Measurements from ENCODE around the gene ZNHIT3.
A peak's percentile ranks its signal among the peaks of the same experiment; 100 is the strongest.

The ZNHIT3 gene

DNA sequence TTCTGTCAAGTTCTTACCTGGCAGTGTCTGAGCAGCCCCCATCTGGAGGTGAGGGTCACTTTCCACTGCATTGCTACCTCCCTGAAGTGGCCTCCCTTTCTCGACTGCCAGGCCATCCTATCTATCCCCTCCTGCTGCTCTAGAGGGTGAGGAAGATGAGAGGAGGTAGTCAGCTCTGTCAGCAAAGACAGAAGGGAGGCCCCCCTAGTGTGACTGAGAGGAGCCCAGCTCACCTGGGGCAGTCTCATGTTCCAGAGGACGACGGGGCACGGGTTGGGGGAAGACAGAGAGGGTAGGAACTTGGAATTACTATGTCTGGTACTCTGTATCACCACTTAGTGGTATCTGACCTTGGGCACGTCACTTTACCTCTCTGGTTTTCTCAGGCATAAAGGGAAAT lies 26.2 kb downstream of the ZNHIT3 start:
- DNase-seq (ENCODE audit: low spot score) = no peak

GRCh38 chr17:36514856-36515255 lies 28.4 kb downstream of the ZNHIT3 start:
- no peak for DNase-seq (ENCODE audit: low spot score)

- no peak for DNase-seq (ENCODE audit: low spot score)
Measured at GRCh38 chr17:36515837-36516236, 29.4 kb downstream of the ZNHIT3 start.

GRCh38 chr17:36523113-36523512 lies 36.6 kb downstream of the ZNHIT3 start:
- no peak for DNase-seq (ENCODE audit: low spot score)

GRCh38 chr17:36524428-36524876 lies 38.0 kb downstream of the ZNHIT3 start:
- no peak for DNase-seq (ENCODE audit: low spot score)

- no peak for DNase-seq (ENCODE audit: low spot score)
Measured at GRCh38 chr17:36525113-36525512, 38.6 kb downstream of the ZNHIT3 start.

DNA sequence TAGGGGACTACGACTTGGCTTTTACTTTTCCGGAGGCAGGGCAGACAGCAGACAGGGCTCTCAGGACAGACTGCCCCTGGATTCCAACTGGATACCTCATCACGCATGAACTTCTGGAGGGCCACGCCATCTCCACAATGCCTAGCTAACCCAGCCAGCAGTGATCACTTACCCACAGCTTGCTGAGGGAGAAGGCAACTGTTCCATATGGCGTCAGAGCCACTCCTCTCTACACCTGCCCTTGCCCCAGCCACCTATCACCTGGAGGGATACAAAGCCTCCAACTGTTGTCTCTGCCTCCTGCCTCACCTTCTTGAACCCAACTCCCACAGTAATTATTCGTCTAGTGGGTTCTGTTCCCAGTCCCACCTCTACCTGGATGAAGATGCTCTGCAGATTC lies 39.4 kb downstream of the ZNHIT3 start:
- no peak for DNase-seq (ENCODE audit: low spot score)

DNA sequence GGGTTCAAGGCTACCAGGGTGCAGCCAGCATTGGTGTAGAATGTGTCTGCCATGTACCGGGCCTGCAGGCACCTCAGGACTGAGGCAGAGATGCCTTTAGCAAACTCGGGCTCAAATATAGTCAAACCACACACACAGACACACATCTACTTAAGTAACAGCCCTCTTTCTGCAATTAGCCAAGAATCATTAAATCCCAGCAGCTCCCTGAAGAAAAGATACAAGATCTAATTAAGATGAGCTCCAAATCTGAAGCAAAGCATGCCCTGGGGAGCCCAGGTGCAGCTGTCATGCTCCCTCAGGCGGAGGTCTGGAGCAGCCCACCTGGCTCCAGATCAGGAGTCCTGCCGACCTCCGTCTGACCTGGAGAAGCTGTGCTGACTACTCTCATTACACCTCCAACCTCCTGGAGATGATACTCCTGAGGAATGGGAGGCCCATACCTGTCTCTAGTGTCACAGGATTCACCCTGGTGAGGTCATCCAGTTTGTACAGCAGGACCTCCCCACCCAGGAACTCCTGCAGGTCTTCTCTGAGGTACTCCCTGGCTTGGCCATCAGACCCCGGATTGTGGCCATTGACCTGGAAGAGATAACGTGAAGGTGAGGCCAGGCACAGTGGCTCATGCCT lies 41.3 kb downstream of the ZNHIT3 start:
- DNase-seq (ENCODE audit: low spot score) = no peak

DNA sequence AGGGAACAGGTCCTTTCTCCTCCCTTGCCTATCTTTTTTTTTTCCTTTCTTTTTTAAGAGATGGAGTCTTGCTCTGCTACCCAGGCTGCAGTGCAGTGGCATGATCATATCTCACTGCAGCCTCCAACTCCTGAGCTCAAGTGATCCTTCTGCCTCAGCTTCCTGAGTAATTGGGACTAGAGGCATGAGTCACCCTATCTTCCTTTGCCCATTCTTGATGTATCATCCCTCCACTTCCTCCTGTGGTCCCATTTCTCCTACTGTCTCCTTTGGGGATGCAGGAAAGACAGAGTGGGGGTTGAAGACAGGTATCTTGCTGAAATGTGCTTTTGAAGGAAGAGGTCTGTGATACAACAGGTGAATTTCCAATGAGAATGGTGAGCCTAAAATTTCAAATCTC lies 42.6 kb downstream of the ZNHIT3 start:
- DNase-seq (ENCODE audit: low spot score) = no peak

DNA sequence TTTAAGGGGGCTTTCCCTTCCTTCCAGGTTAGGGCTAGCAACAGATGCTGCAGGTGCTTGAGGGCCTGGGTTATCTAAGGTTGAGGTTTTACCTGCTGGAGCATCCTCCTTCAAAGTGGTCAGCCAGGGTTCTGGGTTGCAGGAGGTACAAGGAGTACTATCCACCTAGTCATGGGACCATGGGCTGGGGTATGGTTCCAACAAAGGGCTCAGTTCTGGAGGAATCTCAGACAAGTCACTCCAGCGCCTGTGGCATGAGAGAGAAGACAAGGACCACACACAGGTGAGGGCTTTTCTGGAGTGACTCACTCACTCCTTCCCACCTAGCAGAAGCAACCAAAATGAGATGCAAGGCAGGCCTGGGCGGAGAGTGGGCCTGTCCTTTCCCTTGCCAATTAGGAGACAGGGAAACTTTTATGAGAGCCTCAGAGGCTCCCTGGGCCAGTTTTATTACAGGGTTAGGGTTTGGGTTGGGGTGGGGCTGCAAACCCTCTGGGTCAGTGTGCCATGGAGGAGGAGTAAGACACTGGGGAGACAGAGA lies 46.0 kb downstream of the ZNHIT3 start:
- DNase-seq (ENCODE audit: low spot score) = no peak

DNA sequence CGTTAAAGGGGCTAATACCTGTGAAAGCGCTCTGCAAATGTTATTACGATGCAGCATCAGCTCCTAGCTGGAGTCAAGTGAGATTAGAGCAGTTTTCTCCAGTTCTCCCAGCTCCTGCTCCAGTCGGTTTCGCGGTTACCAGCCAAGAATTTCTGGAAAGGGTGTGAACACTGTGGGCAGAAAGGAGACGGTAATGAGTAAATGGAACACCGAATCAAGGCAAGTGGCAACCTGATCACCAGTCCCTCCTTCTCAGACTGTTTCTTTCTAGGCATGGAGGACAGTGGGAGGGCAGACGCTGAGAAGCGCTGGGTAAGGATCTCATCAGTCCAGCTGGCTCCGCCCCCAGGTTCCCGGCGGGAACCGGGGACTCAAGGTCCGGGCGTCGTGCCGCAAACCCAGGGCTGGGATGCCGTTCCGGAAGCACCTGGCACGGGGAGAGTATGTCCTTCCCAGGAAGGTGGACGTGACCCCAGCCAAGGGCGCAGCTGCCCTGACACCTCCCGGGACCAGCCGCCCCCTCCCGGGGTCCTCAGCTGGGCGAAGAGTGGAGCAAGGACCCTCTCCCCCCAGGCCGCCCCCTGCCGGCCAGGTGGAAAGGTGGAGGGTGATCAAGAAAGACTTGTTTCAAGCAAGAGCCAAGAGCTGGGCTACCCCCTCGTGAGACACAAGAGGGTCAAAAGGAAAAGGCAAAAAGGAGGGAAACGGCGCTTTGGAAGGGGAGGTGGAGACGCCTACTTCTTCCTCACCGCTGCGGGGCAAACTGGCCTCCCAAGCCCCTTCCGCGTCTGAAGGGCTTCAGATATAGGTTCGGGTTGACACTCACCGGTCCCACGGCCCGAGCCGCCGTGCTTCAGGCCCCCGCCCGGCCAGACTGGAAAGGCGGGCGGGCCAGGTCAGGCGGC lies 47.7 kb downstream of the ZNHIT3 start:
- peak; percentile 85 for DNase-seq (ENCODE audit: low spot score)

DNA sequence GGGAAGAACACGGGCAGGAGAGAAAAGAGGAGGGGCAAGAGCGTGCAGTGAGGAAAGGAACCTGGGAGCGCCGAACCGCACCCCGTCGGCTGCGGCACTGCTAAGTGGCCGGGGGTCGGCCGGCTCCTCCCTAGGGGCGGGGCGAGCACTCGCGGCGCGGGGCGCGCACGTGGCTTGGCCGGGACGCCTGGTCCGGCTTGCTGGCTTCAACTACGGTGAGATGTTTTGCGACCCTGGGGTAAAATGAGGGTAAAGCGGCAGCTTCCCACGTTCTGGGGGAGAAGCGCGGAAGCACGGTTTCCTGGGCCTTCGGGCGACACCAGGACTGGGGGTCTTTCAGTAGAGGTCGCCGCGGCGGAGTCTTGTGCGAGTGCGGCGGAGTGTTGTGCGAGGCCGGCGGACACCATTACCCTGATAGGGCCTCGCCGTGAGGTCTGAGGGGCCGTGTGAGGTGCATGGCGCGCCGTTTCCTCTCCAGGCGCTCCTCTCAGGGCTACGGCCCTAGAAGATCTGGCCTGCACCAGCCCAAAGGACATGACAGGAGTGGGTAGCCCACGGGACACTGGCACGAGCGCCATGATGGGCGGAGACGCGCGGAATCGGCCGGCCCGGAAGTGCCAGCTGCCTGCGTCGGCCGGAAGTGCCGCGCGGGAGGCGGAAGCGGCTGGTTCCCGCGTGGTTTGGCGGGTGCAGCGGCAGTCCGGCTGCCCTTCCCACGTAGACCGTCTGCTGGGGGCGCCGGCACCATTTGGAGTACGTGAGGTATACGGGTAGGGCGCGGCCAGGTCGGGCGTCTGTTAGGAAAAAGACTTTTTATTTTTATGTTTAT lies 48.6 kb downstream of the ZNHIT3 start, which contains the start of the genes MYO19 and PIGW:
TSS of gene MYO19 (minus strand) at position 29 of the 829 bp plus-strand sequence. CDS start 2,330 bp downstream, outside the sequence.
TSS of gene PIGW (plus strand) at position 148 of the 829 bp plus-strand sequence. CDS start 2,115 bp downstream, outside the sequence.
- DNase-seq (ENCODE audit: low spot score) = peak; percentile 96

DNA sequence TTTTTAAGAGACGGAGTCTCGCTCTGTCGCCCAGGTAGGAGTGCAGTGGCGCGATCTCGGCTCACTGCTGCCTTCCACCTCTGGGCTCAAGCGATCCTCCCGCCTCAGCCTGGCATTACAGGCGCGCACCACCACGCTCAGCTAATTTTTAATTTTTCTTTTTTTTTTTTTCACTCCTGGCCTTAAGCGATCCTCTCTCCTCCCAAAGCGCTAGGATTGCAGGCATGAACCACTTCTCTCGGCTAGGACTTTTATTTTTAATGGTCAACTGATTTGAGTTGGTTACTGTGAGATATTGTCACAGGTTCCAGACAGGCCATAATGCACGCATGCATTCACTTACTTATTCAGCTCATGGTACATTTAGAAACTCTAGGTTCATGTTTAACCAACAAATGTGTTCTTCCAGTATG lies 49.2 kb downstream of the ZNHIT3 start:
- DNase-seq (ENCODE audit: low spot score) = no peak

- DNase-seq (ENCODE audit: low spot score) = no peak
Measured at GRCh38 chr17:36540696-36541095, 54.2 kb downstream of the ZNHIT3 start.

- no peak for DNase-seq (ENCODE audit: low spot score)
Measured at GRCh38 chr17:36542755-36543154, 56.3 kb downstream of the ZNHIT3 start.

- no peak for DNase-seq (ENCODE audit: low spot score)
Measured at GRCh38 chr17:36544044-36544306, 57.5 kb downstream of the ZNHIT3 start.

DNA sequence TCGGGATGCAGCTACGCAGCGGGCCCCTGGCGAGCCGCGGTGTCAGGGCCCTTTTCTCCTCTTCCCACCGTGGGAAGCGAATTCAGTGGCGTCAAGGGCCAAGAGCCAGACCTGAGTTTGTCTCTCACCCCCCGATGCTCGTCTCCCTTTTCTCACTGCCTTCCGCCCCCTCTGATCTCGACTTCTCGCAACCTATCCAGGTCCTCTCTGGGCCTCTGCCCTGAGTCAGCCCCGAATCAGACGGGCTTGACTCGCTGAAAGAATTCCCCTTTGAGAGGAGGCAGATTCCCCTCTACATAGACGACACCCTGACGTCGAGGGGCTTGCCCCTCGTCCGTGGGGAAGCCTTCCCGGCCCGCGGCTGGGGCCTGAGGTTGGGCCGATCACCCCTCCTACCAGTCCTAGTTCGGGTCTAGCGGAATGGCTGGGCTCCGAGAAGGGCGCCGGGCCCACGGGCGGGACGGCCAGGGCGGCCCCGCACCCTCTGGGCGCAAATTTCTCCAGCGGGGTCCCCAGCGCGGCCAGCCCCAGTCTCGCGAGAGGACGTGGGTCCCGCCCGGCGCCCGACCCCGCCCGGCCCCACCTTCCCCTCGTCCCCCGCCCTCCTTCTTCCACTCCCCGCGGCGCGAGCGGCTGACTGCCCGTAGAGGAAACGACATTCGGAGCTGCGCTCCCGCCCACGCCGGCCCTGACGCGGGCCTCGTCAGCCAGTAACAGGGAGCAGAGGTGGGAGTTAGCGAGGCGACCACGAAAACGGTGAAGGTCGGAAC lies 58.0 kb downstream of the ZNHIT3 start, which contains the start of gene GGNBP2:
TSS of gene GGNBP2 (plus strand) at position 613 of the 770 bp plus-strand sequence. CDS start 806 bp downstream, outside the sequence.
- peak; percentile 98 for DNase-seq (ENCODE audit: low spot score)

- DNase-seq (ENCODE audit: low spot score) = no peak
Measured at GRCh38 chr17:36545077-36545464, 58.6 kb downstream of the ZNHIT3 start.
